KOPT-K1 (cell line): ENCODE results near the gene ABCF3.

Source experiments
- H3K27ac ChIP-seq: fragments of 200-600 bp; sonication (generic); 2 replicates; pipeline ENCODE4 v1.5.1; 2016; ENCODE audit warnings: antibody characterized with exemption, mild to moderate bottlenecking, low read depth, low read length; ENCODE audit not compliant: poor library complexity, severe bottlenecking
- H3K36me3 ChIP-seq: fragments of 200-600 bp; sonication (generic); 2 replicates; pipeline ENCODE4 v1.5.1; 2017; ENCODE audit warnings: antibody characterized with exemption, mild to moderate bottlenecking, low read length, moderate library complexity; ENCODE audit not compliant: insufficient read depth
- H3K9me3 ChIP-seq: fragments of 200-600 bp; sonication (generic); 2 replicates; pipeline ENCODE4 v1.5.1; 2017; ENCODE audit warnings: antibody characterized with exemption, low read length, mild to moderate bottlenecking; ENCODE audit not compliant: insufficient read depth, poor library complexity, severe bottlenecking

ABCF3 gene

DNA sequence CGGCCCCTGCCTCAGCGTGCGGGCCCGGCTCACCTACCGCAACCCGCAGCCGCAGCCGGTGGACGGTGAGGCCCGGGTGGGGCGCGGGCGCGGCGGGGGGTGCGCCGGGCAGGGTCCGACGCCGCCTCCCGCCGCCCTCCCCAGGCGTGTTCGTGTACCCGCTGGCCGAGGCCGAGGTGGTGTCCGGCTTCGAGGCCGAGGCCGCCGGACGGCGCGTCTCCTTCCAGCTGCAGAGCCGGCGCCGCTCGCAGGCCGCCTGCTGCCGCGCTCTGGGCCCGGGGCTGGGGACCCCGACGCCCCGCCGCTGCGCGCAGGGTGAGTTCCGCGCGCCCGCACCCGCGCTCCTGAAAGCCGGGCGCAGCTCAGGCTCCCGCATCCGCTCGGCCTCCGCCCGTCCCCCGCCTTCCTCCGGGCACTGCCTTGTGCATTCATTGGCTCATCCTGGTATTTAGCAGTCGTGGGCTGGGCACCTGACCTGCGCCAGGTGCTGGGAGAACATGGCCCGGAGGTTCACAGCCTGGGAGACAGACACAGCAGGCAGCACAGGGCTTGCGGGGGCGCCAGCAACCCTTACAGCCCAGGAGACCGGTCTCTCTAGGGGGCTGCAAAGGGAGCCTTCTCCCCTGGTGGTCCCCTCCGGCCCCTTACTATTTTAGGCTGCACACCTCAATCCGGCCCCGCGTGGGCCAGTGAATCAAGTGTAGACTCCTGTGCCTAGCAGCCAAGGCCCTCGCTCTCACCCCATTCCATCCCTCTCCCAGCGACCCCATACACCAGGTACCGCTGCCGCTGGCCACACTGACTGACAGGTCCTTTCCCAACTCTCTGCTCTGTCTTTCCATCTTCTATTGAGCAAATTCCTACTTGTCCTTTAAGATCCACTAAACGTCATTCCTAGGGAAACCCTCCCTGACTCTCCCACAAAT lies 44.9 kb downstream of the ABCF3 start:
- Histone ChIP-seq H3K27ac (no peak overlapping the region), H3K36me3 (no peaks in the 10 kb centered on the region), H3K9me3 (no peaks in the 10 kb centered on the region)

DNA sequence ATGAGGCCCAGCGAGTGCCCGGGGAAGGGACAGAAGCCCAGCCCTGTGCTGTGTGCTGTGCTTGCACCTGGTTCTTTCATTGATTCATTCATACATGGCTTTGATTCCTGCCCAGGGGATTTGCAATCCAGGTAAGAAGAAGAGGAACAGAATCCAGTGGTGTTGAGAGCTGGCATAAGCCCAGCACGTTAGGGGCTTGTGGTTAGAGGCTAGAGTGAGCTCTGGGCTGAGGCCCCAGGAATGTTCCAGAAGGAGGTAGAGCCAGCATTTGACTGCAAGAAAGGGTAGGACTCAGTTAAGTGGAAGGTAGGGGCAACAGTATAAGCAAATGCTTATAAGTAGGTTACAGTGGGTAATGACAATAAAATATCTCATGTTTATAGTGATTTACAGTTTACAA lies 45.7 kb downstream of the ABCF3 start:
- Histone ChIP-seq H3K36me3 (no peaks in the 10 kb centered on the region), H3K27ac (no peak overlapping the region), H3K9me3 (no peaks in the 10 kb centered on the region)

DNA sequence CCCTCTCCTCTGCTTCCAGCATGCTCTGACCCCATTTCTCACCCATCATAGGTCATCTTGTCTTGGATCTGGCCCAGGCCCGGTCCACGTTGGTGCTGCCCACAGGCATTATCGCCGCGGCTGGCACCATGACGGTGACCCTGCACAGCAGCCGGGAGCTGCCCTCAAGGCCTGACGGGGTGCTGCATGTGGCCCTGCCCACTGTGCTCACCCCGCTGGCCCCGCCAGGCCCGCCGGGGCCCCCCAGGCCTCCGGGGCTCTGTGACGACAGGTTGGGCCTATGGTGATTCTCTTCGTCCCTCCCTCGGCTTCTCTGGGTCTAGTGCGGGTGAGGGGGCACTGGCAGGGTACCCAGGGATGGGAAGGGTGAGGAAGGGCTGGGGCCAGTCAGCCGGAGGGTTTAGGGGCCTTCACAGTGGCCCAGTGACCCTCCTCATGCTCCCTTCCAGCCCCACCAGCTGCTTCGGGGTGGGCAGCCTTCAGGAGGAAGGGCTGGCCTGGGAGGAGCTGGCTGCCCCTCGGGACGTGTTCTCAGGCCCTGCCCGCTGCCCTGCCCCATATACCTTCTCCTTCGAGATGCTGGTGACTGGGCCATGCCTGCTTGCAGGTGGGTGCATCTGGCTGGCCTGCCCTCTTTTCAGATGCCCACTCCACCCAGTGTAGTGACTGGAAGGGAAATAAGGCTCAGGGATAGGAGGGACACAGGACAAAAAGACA lies 47.3 kb downstream of the ABCF3 start:
- Histone ChIP-seq H3K27ac (no peak overlapping the region), H3K36me3 (no peaks in the 10 kb centered on the region), H3K9me3 (no peaks in the 10 kb centered on the region)

DNA sequence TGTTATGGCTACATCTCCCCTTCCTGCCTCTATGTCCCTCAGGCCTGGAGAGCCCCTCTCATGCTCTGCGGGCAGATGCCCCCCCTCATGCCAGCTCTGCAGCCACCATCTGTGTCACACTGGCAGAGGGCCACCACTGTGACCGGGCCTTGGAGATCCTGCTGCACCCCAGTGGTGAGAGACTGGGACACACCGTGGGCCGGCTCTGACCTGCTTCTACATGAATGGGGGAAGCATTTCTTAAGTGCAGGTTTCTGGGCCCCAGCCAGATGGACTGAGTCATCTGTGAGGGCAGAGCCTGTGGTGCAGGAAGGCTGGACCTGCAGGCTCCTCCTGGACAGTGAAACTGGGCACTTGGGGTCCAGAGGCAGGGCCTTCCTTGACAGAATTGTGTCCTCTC lies 48.2 kb downstream of the ABCF3 start:
- no peak overlapping the region for H3K27ac ChIP-seq
- H3K9me3 ChIP-seq = no peaks in the 10 kb centered on the region
- no peaks in the 10 kb centered on the region for H3K36me3 ChIP-seq

- H3K36me3 ChIP-seq = no peaks in the 10 kb centered on the region
- H3K9me3 ChIP-seq = no peaks in the 10 kb centered on the region
- no peak overlapping the region for H3K27ac ChIP-seq
These were observed 48.8 kb downstream of the ABCF3 start for GRCh38 chr3:184234671-184235380.

- no peaks in the 10 kb centered on the region for H3K36me3 ChIP-seq
- no peaks in the 10 kb centered on the region for H3K9me3 ChIP-seq
- H3K27ac ChIP-seq = no peak overlapping the region
These were observed 49.5 kb downstream of the ABCF3 start for GRCh38 chr3:184235381-184236032.

GRCh38 chr3:184236033-184236410 lies 50.0 kb downstream of the ABCF3 start:
- Histone ChIP-seq H3K36me3 (no peaks in the 10 kb centered on the region), H3K27ac (no peak overlapping the region), H3K9me3 (no peaks in the 10 kb centered on the region)

DNA sequence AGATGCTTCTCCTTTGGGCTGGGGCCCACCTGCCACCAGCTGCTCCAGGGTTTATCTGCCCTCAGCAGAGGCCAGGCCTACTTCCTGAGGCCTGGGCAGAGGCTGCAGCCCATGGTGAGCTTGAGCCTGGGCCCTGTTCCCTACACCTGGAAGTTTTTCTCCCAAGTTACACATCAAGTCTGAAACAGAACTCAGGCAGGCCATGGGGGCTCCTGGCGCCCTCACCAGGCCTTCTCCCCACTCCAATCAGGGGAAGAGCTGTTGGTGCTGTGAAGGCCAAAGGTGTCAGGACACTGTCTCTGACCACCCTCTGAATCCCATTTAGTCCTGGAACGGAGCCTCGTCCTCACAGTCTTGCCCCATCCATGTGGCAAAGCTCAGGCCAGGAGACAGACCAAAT lies 50.6 kb downstream of the ABCF3 start:
- H3K9me3 ChIP-seq = no peaks in the 10 kb centered on the region
- peaks cover 4% of the 10 kb centered on the region; the same call in 1 of the 2 replicates for H3K36me3 ChIP-seq
- H3K27ac ChIP-seq = no peak overlapping the region

GRCh38 chr3:184237211-184237610 lies 51.2 kb downstream of the ABCF3 start:
- H3K9me3 ChIP-seq = no peaks in the 10 kb centered on the region
- no peak overlapping the region for H3K27ac ChIP-seq
- peaks cover 10% of the 10 kb centered on the region; the same call in 1 of the 2 replicates for H3K36me3 ChIP-seq

- Histone ChIP-seq H3K36me3 (peaks cover 16% of the 10 kb centered on the region), H3K9me3 (no peaks in the 10 kb centered on the region), H3K27ac (no peak overlapping the region)
These were observed 51.8 kb downstream of the ABCF3 start for GRCh38 chr3:184237807-184238206.

GRCh38 chr3:184238246-184238818 lies 52.3 kb downstream of the ABCF3 start:
- Histone ChIP-seq H3K27ac (no peak overlapping the region), H3K9me3 (no peaks in the 10 kb centered on the region), H3K36me3 (peaks cover 21% of the 10 kb centered on the region)

DNA sequence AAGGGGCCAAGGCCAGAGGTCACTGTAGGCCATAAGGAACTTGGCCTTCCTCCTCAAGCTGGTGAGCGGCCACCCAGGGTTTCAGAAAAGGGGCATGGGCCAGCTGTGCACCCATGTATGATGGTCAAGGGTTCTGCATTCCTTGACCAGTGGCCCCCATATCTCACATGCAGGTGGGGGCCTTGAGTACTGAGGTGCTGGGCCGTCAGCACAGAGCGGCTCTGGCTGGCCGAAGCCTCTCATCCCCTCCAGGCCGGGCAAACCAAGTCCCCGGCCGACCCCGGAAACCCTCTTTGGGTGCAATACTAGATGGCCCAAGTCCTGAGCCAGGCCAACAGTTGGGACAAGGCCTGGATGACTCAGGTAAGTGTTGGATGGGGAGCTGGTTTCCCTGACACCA lies 53.2 kb downstream of the ABCF3 start:
- H3K36me3 ChIP-seq = peaks cover 30% of the 10 kb centered on the region
- H3K27ac ChIP-seq = no peak overlapping the region
- no peaks in the 10 kb centered on the region for H3K9me3 ChIP-seq

- H3K9me3 ChIP-seq = no peaks in the 10 kb centered on the region
- no peak overlapping the region for H3K27ac ChIP-seq
- H3K36me3 ChIP-seq = peaks cover 35% of the 10 kb centered on the region
These were observed 53.7 kb downstream of the ABCF3 start for GRCh38 chr3:184239708-184240107.

DNA sequence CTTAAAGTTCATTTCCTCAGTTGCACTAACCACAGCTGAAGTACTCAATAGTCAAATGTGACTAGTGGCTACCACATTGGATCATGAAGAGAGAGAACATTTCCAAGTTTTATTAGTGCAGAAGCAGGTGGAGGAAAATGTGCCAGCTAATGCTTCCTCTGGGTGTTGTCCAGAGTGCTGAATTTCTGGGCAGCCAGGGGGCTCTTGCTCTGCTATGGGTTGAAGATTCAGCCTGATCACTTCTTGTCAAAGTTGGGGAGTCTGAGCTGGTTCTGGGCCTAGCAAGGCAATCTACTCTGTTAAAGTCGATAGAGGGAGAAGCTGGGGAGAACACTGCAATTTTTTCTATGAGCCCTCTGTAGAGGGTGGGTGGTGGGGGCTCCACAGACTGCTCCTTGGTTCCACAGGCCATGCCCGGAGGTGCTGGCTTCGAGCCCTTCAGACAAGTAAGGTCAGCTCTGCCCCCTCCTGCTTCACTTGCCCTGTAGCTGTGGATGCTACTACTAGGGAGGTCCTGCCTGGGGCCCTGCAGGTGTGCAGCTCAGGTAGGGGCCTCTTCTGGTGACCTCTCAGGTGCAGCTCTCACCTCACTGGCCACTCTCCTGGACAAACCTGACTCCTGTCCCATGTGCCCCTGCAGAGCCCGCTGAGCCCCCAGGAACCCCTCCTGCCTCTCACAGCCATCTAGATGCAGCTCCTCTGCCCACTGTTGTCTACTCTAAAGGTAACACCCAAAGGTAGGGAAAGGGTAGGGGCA lies 54.6 kb downstream of the ABCF3 start:
- no peaks in the 10 kb centered on the region for H3K9me3 ChIP-seq
- no peak overlapping the region for H3K27ac ChIP-seq
- peaks cover 44% of the 10 kb centered on the region for H3K36me3 ChIP-seq
